HG03103 (cell line): ENCODE data around the gene ARHGAP12.
"Not testable (repeated sequence)": the region's sequence is repeated elsewhere in the genome, so short reads cannot be mapped to it uniquely, and the experiment has no call there.

Source experiments
- ATAC-seq: cut with Tn5 transposase; IDR thresholded peaks from one replicate; pipeline ENCODE4 v1.9.1; 2021; ENCODE audit warnings: low read depth; ENCODE audit not compliant: unreplicated experiment

The ARHGAP12 gene

GRCh38 chr10:31926160-31926559, 2.5 kb downstream of the ARHGAP12 start:
- no peak for ATAC-seq

- ATAC-seq, result no peak
These were observed 3.8 kb downstream of the ARHGAP12 start for GRCh38 chr10:31924833-31925232.

- no peak for ATAC-seq
These were observed 5.2 kb downstream of the ARHGAP12 start for GRCh38 chr10:31923389-31923788.

GRCh38 chr10:31921031-31921430, 7.6 kb downstream of the ARHGAP12 start:
- ATAC-seq, result peak; percentile 58

GRCh38 chr10:31920538-31920937, 8.1 kb downstream of the ARHGAP12 start:
- peak; percentile 45 for ATAC-seq

- no peak for ATAC-seq
These were observed 9.8 kb downstream of the ARHGAP12 start for GRCh38 chr10:31918671-31919409.

- no peak for ATAC-seq
These were observed 14.3 kb downstream of the ARHGAP12 start for GRCh38 chr10:31914370-31914769.

- no peak for ATAC-seq
These were observed 15.5 kb downstream of the ARHGAP12 start for GRCh38 chr10:31912898-31913850.

- no peak for ATAC-seq
These were observed 16.3 kb downstream of the ARHGAP12 start for GRCh38 chr10:31912289-31912688.

GRCh38 chr10:31910016-31910415, 18.6 kb downstream of the ARHGAP12 start:
- no peak for ATAC-seq

GRCh38 chr10:31908157-31908556, 20.5 kb downstream of the ARHGAP12 start:
- ATAC-seq, result no peak

- no peak for ATAC-seq
These were observed 22.6 kb downstream of the ARHGAP12 start for GRCh38 chr10:31906039-31906438.

- ATAC-seq, result no peak
These were observed 23.0 kb downstream of the ARHGAP12 start for GRCh38 chr10:31905586-31905985.

GRCh38 chr10:31902625-31903024, 26.0 kb downstream of the ARHGAP12 start:
- ATAC-seq, result no peak

GRCh38 chr10:31897506-31897905, 31.1 kb downstream of the ARHGAP12 start:
- ATAC-seq, result no peak

GRCh38 chr10:31896968-31897384, 31.7 kb downstream of the ARHGAP12 start:
- no peak for ATAC-seq

- ATAC-seq, result not testable (repeated sequence)
These were observed 32.9 kb downstream of the ARHGAP12 start for GRCh38 chr10:31895722-31896121.

GRCh38 chr10:31888442-31888841, 40.2 kb downstream of the ARHGAP12 start:
- ATAC-seq, result no peak

GRCh38 chr10:31887850-31888249, 40.8 kb downstream of the ARHGAP12 start:
- no peak for ATAC-seq

- no peak for ATAC-seq
These were observed 41.7 kb downstream of the ARHGAP12 start for GRCh38 chr10:31886885-31887284.

GRCh38 chr10:31885971-31886370, 42.7 kb downstream of the ARHGAP12 start:
- ATAC-seq, result no peak
